Measurements from ENCODE around the gene SPHKAP.
"Not testable (repeated sequence)": the region's sequence is repeated elsewhere in the genome, so short reads cannot be mapped to it uniquely, and the experiment has no call there.

The SPHKAP gene

GRCh38 chr2:228094377-228094921 lies 87.0 kb downstream of the SPHKAP start:
- DNase-seq (ENCODE audit: low read depth in 2 of 2): peak in 1 of 2 experiments; percentile 1

- DNase-seq (ENCODE audit: low read depth in 2 of 2): no peak
Observed at GRCh38 chr2:228092056-228092455, 89.4 kb downstream of the SPHKAP start.

- DNase-seq (ENCODE audit: low read depth in 2 of 2): no peak
Observed at GRCh38 chr2:228086561-228086960, 94.9 kb downstream of the SPHKAP start.

- no peak for DNase-seq (ENCODE audit: low read depth in 2 of 2)
Observed at GRCh38 chr2:228084717-228085116, 96.8 kb downstream of the SPHKAP start.

GRCh38 chr2:228083131-228083530 lies 98.4 kb downstream of the SPHKAP start:
- no peak for DNase-seq (ENCODE audit: low read depth in 2 of 2)

GRCh38 chr2:228082571-228082970 lies 98.9 kb downstream of the SPHKAP start:
- no peak for DNase-seq (ENCODE audit: low read depth in 2 of 2)

GRCh38 chr2:228079194-228079593 lies 102.3 kb downstream of the SPHKAP start:
- no peak for DNase-seq (ENCODE audit: low read depth in 2 of 2)

GRCh38 chr2:228076695-228077094 lies 104.8 kb downstream of the SPHKAP start:
- DNase-seq (ENCODE audit: low read depth in 2 of 2): not testable (repeated sequence)

- DNase-seq (ENCODE audit: low read depth in 2 of 2): no peak
Observed at GRCh38 chr2:228072669-228073068, 108.8 kb downstream of the SPHKAP start.

GRCh38 chr2:228067309-228067708 lies 114.2 kb downstream of the SPHKAP start:
- DNase-seq (ENCODE audit: low read depth in 2 of 2): no peak

- DNase-seq (ENCODE audit: low read depth in 2 of 2): no peak
Observed at GRCh38 chr2:228066126-228066798, 115.2 kb downstream of the SPHKAP start.

GRCh38 chr2:228065686-228066085 lies 115.8 kb downstream of the SPHKAP start:
- DNase-seq (ENCODE audit: low read depth in 2 of 2): no peak

- no peak for DNase-seq (ENCODE audit: low read depth in 2 of 2)
Observed at GRCh38 chr2:228064796-228065315, 116.6 kb downstream of the SPHKAP start.

- no peak for DNase-seq (ENCODE audit: low read depth in 2 of 2)
Observed at GRCh38 chr2:228064024-228064423, 117.5 kb downstream of the SPHKAP start.

GRCh38 chr2:228063558-228063957 lies 117.9 kb downstream of the SPHKAP start:
- no peak for DNase-seq (ENCODE audit: low read depth in 2 of 2)

GRCh38 chr2:228059735-228060134 lies 121.8 kb downstream of the SPHKAP start:
- DNase-seq (ENCODE audit: low read depth in 2 of 2): no peak

GRCh38 chr2:228056293-228057097 lies 125.0 kb downstream of the SPHKAP start:
- DNase-seq (ENCODE audit: low read depth in 2 of 2): no peak

- peak in 1 of 2 experiments; percentile 17 for DNase-seq (ENCODE audit: low read depth in 2 of 2)
Observed at GRCh38 chr2:228048838-228049490, 132.5 kb downstream of the SPHKAP start.

GRCh38 chr2:228040995-228041394 lies 140.5 kb downstream of the SPHKAP start:
- DNase-seq (ENCODE audit: low read depth in 2 of 2): no peak

GRCh38 chr2:228039752-228040534 lies 141.5 kb downstream of the SPHKAP start:
- no peak for DNase-seq (ENCODE audit: low read depth in 2 of 2)

- DNase-seq (ENCODE audit: low read depth in 2 of 2): no peak
Observed at GRCh38 chr2:228038967-228039366, 142.5 kb downstream of the SPHKAP start.

Measured in fibroblast of skin of left biceps (primary cell).